OCI-LY3 (cell line): ENCODE data around the gene DHX29.

Experiments
- H2AFZ ChIP-seq: fragments of 200-600, 300-600 bp; shearing (Covaris generic); 2 replicates; pipeline ENCODE4 v1.6.0; 2014; ENCODE audit warnings: antibody characterized with exemption, low read depth, low read length
- H3K27ac ChIP-seq: fragments of 200-600, 300-600 bp; sonication (generic); 2 replicates; pipeline ENCODE4 v1.5.1; 2014; ENCODE audit warnings: mild to moderate bottlenecking, low read length, moderate library complexity, mixed read lengths
- H3K27me3 ChIP-seq: fragments of 200-600, 300-600 bp; sonication (generic); 2 replicates; pipeline ENCODE4 v1.6.1; 2014; ENCODE audit warnings: low read depth, low read length, mixed read lengths
- H3K36me3 ChIP-seq: fragments of 200-600, 300-600 bp; sonication (generic); replicated peaks from 2 replicates; pipeline ENCODE3; 2014; ENCODE audit warnings: low read depth, low read length, mixed read lengths
- H3K4me1 ChIP-seq: fragments of 300-600, 200-600 bp; sonication (generic); 2 replicates; pipeline ENCODE4 v1.6.1; 2014; ENCODE audit warnings: low read length, mixed read lengths
- H3K4me2 ChIP-seq: fragments of 200-600, 300-600 bp; sonication (generic); 2 replicates; pipeline ENCODE4 v1.6.1; 2014; ENCODE audit warnings: low read length, mixed read lengths
- H3K4me3 ChIP-seq: fragments of 300-600, 200-600 bp; sonication (generic); 2 replicates; pipeline ENCODE4 v1.5.1; 2014; ENCODE audit warnings: antibody characterized with exemption, mild to moderate bottlenecking, low read length, moderate library complexity
- H3K79me2 ChIP-seq: fragments of 300-600, 200-600 bp; shearing (Covaris generic); 2 replicates; pipeline ENCODE4 v1.6.1; 2014; ENCODE audit warnings: mild to moderate bottlenecking, low read length, mixed read lengths
- H3K9ac ChIP-seq: fragments of 300-600, 200-600 bp; shearing (Covaris generic); 2 replicates; pipeline ENCODE4 v1.6.0; 2014; ENCODE audit warnings: mild to moderate bottlenecking, low read length, moderate library complexity
- H3K9me3 ChIP-seq: fragments of 200-600, 300-600 bp; shearing (Covaris generic); 2 replicates; pipeline ENCODE4 v1.6.1; 2014; ENCODE audit warnings: low read length, mixed read lengths; ENCODE audit not compliant: insufficient read depth
- H4K20me1 ChIP-seq: fragments of 200-600, 300-600 bp; sonication (generic); 2 replicates; pipeline ENCODE4 v1.6.1; 2016; ENCODE audit warnings: low read length, mixed read lengths; ENCODE audit not compliant: insufficient read depth
- CTCF ChIP-seq: fragments of 200-600, 300-600 bp; sonication (generic); IDR thresholded peaks from 2 replicates; pipeline ENCODE4 v1.5.1; 2014; ENCODE audit warnings: antibody characterized with exemption, low read length, low read depth
- EZH2phosphoT487 ChIP-seq: fragments of 200-600 bp; shearing (Covaris generic); IDR thresholded peaks from 2 replicates; pipeline ENCODE4 v1.6.1; 2018; ENCODE audit warnings: antibody characterized with exemption, mixed run types, low read depth

The DHX29 gene, protein sequence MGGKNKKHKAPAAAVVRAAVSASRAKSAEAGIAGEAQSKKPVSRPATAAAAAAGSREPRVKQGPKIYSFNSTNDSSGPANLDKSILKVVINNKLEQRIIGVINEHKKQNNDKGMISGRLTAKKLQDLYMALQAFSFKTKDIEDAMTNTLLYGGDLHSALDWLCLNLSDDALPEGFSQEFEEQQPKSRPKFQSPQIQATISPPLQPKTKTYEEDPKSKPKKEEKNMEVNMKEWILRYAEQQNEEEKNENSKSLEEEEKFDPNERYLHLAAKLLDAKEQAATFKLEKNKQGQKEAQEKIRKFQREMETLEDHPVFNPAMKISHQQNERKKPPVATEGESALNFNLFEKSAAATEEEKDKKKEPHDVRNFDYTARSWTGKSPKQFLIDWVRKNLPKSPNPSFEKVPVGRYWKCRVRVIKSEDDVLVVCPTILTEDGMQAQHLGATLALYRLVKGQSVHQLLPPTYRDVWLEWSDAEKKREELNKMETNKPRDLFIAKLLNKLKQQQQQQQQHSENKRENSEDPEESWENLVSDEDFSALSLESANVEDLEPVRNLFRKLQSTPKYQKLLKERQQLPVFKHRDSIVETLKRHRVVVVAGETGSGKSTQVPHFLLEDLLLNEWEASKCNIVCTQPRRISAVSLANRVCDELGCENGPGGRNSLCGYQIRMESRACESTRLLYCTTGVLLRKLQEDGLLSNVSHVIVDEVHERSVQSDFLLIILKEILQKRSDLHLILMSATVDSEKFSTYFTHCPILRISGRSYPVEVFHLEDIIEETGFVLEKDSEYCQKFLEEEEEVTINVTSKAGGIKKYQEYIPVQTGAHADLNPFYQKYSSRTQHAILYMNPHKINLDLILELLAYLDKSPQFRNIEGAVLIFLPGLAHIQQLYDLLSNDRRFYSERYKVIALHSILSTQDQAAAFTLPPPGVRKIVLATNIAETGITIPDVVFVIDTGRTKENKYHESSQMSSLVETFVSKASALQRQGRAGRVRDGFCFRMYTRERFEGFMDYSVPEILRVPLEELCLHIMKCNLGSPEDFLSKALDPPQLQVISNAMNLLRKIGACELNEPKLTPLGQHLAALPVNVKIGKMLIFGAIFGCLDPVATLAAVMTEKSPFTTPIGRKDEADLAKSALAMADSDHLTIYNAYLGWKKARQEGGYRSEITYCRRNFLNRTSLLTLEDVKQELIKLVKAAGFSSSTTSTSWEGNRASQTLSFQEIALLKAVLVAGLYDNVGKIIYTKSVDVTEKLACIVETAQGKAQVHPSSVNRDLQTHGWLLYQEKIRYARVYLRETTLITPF (N-terminal part only)

DNA sequence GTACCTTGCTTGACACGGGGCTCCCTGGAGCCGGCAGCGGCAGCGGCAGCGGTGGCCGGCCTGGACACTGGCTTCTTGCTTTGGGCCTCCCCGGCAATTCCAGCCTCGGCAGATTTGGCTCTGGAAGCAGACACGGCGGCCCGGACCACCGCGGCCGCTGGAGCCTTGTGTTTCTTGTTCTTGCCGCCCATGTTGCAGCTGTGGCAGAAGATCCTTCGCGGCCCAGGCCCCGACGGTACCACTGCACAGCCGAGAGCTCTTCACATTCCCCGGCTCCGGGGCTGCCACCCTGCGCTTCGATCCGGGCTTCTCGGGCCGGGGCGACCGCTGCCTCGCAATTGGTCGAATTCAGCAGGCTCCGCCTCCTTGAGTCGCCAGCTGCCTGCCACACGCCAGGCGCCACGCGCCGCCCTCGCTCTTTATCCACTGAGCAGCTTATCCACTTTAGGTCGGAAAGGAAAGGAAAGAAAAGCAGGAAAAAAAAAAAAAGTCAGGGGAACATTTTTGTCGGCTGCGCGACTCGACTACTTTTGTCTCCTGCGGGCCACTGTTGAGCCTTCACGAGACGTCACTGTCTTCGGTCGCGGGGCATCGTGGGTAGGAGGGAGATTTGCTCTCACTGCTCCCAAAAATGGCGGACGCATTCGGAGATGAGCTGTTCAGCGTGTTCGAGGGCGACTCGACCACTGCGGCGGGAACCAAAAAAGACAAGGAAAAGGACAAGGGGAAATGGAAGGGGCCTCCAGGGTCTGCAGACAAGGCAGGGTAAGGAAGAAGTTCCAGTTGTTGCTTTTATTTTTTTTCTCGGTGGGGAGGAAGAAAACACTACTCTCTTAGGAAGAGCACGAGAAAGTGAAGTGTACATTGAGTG is at the start of gene DHX29, which contains the start of gene MTREX:
DHX29 (minus strand) TSS at position 312 of the 871 bp plus-strand sequence; CDS start at position 191, 121 bp downstream.
MTREX (plus strand) TSS at position 607 of the 871 bp plus-strand sequence; CDS start at position 632, 25 bp downstream.
- Histone ChIP-seq H3K4me1 (peaks cover 38% of the 10 kb centered on the region), H3K27ac (peak within 1 kb of the TSS; percentile 65), H3K79me2 (peaks cover 93% of the 10 kb centered on the region), H3K9me3 (0 out of 2 replicates have a peak, but pooled peaks cover 4% of the 10 kb centered on the region), H4K20me1 (peaks cover 23% of the 10 kb centered on the region), H3K9ac (peak within 1 kb of the TSS; percentile 97), H3K4me2 (peak within 1 kb of the TSS; percentile 95), H3K27me3 (no peaks in the 10 kb centered on the region), H3K4me3 (peak within 1 kb of the TSS; percentile 94), H3K36me3 (peaks cover 29% of the 10 kb centered on the region), H2AFZ (peak within 1 kb of the TSS; percentile 99)
- TF ChIP-seq CTCF (no peak), EZH2phosphoT487 (no peak)

DNA sequence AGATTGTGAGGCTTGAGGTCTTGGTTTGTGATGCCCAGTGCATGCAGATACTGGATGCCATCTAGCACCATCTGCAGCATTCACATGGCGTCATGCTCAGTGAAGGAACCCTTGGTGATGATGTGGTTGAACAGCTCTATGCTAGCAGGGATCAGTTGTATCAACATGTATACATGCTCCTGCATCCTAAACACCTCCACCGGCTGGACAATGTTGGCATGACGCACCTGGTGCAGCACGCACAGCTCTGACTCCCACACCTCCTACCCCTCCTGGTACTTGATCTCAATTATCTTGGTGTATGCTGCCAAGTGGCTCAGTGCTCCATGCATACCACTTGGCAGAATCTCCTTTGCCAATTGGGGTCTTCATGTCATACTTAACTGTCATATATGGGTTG is 49.4 kb upstream of the DHX29 start:
- H3K27ac ChIP-seq, result no peak overlapping the region
- no peak overlapping the region for H3K9ac ChIP-seq
- H3K27me3 ChIP-seq, result no peaks in the 10 kb centered on the region
- peaks cover 38% of the 10 kb centered on the region for H3K36me3 ChIP-seq
- H3K4me1 ChIP-seq, result no peaks in the 10 kb centered on the region
- H3K4me2 ChIP-seq, result no peak overlapping the region
- no peak for TF ChIP-seq EZH2phosphoT487
- TF ChIP-seq CTCF, result no peak
- no peaks in the 10 kb centered on the region for H3K79me2 ChIP-seq
- H2AFZ ChIP-seq, result no peak overlapping the region
- H3K4me3 ChIP-seq, result no peak overlapping the region
- no peaks in the 10 kb centered on the region for H3K9me3 ChIP-seq
- no peaks in the 10 kb centered on the region for H4K20me1 ChIP-seq

DNA sequence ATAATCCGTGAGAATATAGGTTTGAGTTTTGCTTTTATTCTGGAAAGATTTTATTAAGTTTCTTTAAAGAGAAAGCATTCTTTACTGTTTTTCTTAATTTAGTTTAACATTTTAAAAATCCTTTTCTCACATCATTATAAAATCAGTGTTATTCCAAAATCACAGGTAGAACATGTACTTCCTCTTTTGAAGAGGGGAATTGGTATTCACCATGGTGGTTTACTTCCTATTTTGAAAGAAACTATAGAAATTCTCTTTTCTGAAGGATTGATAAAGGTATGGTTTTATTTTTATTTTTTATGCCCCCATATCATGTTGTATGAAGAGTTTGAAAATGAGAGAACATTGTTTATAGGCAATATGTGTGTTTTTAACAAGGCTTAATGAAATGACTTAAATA is 43.3 kb upstream of the DHX29 start:
- no peaks in the 10 kb centered on the region for H4K20me1 ChIP-seq
- no peaks in the 10 kb centered on the region for H3K79me2 ChIP-seq
- peaks cover 48% of the 10 kb centered on the region for H3K36me3 ChIP-seq
- no peak overlapping the region for H3K4me3 ChIP-seq
- no peaks in the 10 kb centered on the region for H3K9me3 ChIP-seq
- H3K4me1 ChIP-seq, result peaks cover 11% of the 10 kb centered on the region
- H3K9ac ChIP-seq, result no peak overlapping the region
- H3K27me3 ChIP-seq, result no peaks in the 10 kb centered on the region
- H3K27ac ChIP-seq, result no peak overlapping the region
- H2AFZ ChIP-seq, result no peak overlapping the region
- peak overlapping the region; percentile 26; the same call in 1 of the 2 replicates for H3K4me2 ChIP-seq
- TF ChIP-seq CTCF (no peak), EZH2phosphoT487 (no peak)
